ENCODE results near the gene CMTM8.

CMTM8 gene

GRCh38 chr3:32340611-32341365, 102.3 kb downstream of the CMTM8 start:
- no peak overlapping the region for H3K4me3 ChIP-seq (ENCODE audit: low read depth, low read length)
- TF ChIP-seq CTCF (IDR thresholded peaks at IDR 0.05; ENCODE audit: borderline replicate concordance, insufficient read depth, low read depth, low read length) = no peak

GRCh38 chr3:32347343-32348125, 109.1 kb downstream of the CMTM8 start:
- no peak for TF ChIP-seq CTCF (IDR thresholded peaks at IDR 0.05; ENCODE audit: borderline replicate concordance, insufficient read depth, low read depth, low read length)
- no peak overlapping the region for H3K4me3 ChIP-seq (ENCODE audit: low read depth, low read length)

- no peak for TF ChIP-seq CTCF (IDR thresholded peaks at IDR 0.05; ENCODE audit: borderline replicate concordance, insufficient read depth, low read depth, low read length)
- no peak overlapping the region for H3K4me3 ChIP-seq (ENCODE audit: low read depth, low read length)
Observed at GRCh38 chr3:32349184-32349583, 110.7 kb downstream of the CMTM8 start.

- H3K4me3 ChIP-seq (ENCODE audit: low read depth, low read length) = no peak overlapping the region
- no peak for TF ChIP-seq CTCF (IDR thresholded peaks at IDR 0.05; ENCODE audit: borderline replicate concordance, insufficient read depth, low read depth, low read length)
Observed at GRCh38 chr3:32352563-32352962, 114.1 kb downstream of the CMTM8 start.

- no peak overlapping the region for H3K4me3 ChIP-seq (ENCODE audit: low read depth, low read length)
- no peak for TF ChIP-seq CTCF (IDR thresholded peaks at IDR 0.05; ENCODE audit: borderline replicate concordance, insufficient read depth, low read depth, low read length)
Observed at GRCh38 chr3:32353351-32353750, 114.9 kb downstream of the CMTM8 start.

- no peak for TF ChIP-seq CTCF (IDR thresholded peaks at IDR 0.05; ENCODE audit: borderline replicate concordance, insufficient read depth, low read depth, low read length)
- no peak overlapping the region for H3K4me3 ChIP-seq (ENCODE audit: low read depth, low read length)
Observed at GRCh38 chr3:32354362-32354778, 115.9 kb downstream of the CMTM8 start.

All from GM12875 (cell line).